ENCODE data around the gene ACKR2.

- TF ChIP-seq, protein P1, sequence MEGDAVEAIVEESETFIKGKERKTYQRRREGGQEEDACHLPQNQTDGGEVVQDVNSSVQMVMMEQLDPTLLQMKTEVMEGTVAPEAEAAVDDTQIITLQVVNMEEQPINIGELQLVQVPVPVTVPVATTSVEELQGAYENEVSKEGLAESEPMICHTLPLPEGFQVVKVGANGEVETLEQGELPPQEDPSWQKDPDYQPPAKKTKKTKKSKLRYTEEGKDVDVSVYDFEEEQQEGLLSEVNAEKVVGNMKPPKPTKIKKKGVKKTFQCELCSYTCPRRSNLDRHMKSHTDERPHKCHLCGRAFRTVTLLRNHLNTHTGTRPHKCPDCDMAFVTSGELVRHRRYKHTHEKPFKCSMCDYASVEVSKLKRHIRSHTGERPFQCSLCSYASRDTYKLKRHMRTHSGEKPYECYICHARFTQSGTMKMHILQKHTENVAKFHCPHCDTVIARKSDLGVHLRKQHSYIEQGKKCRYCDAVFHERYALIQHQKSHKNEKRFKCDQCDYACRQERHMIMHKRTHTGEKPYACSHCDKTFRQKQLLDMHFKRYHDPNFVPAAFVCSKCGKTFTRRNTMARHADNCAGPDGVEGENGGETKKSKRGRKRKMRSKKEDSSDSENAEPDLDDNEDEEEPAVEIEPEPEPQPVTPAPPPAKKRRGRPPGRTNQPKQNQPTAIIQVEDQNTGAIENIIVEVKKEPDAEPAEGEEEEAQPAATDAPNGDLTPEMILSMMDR (IDR thresholded peaks at IDR 0.05) = peak in 1 of 6 experiments; percentile 9
- no peak for TF ChIP-seq POLR2A (IDR thresholded peaks at IDR 0.05)
Measured at GRCh38 chr3:42829628-42830436, 20.6 kb downstream of the ACKR2 start.
